K562 (cell line): Measurements from ENCODE around the gene CSTPP1.

Experiments used
- ATF7 ChIP-seq: fragments of 450-650 bp; IDR thresholded peaks from 2 replicates; pipeline ENCODE4 v1.7.1; 2014; ENCODE audit warnings: mild to moderate bottlenecking, moderate library complexity
- GTF2F1 ChIP-seq: IDR thresholded peaks from 2 replicates; pipeline ENCODE4 v1.6.1; 2011; ENCODE audit warnings: low read depth, low read length, improper control_type of control experiment
- TF ChIP-seq, protein P1 (sequence below), 3 experiments: IDR thresholded peaks in 2 of 3; conservative IDR thresholded peaks in 1 of 3; 2 replicates each; pipeline ENCODE4 v1.5.1; 2011 to 2012; ENCODE audit warnings: low read length in 3 of 3, mild to moderate bottlenecking in 3 of 3, control low read depth in 2 of 3, improper control_type of control experiment in 1 of 3, inconsistent platforms in 1 of 3, low read depth in 1 of 3, mixed read lengths in 1 of 3, moderate library complexity in 1 of 3; ENCODE audit not compliant: insufficient read depth in 2 of 3

DNA sequence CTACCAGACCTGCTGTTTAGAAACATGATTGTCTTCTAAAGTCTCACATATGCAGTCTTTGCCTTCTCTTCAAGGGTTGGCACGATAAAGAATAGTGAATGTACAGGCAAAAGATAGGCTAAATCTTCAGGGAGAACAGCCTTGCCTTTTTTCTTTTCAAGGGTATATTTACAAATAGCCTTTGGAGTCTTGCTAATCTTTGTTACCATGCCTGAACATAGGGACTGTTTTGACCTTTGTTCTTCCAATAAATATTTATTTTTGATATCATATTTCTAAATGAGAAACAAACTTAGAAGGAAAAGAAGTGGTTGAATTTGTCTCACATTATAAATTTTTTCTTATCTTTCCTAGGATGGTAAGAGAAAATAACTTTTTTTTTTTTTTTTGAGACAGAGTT, 12.7 kb downstream of the CSTPP1 start:
- TF ChIP-seq ATF7 (no peak), GTF2F1 (no peak)
- TF ChIP-seq, protein P1, sequence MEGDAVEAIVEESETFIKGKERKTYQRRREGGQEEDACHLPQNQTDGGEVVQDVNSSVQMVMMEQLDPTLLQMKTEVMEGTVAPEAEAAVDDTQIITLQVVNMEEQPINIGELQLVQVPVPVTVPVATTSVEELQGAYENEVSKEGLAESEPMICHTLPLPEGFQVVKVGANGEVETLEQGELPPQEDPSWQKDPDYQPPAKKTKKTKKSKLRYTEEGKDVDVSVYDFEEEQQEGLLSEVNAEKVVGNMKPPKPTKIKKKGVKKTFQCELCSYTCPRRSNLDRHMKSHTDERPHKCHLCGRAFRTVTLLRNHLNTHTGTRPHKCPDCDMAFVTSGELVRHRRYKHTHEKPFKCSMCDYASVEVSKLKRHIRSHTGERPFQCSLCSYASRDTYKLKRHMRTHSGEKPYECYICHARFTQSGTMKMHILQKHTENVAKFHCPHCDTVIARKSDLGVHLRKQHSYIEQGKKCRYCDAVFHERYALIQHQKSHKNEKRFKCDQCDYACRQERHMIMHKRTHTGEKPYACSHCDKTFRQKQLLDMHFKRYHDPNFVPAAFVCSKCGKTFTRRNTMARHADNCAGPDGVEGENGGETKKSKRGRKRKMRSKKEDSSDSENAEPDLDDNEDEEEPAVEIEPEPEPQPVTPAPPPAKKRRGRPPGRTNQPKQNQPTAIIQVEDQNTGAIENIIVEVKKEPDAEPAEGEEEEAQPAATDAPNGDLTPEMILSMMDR (IDR thresholded peaks at IDR 0.05 in 2 of 3, conservative IDR thresholded peaks at IDR 0.05 in 1 of 3; ENCODE audit: insufficient read depth in 2 of 3, low read depth in 1 of 3, low read length in 3 of 3): no peak
